Measurements from ENCODE around the gene C1orf52. TPM values are rescaled to one million over a fixed set of nuclear protein-coding genes. Genes with fewer than 3 reads are reported as not detected.

Gene C1orf52
- total RNA-seq, 1 experiment from 2014 or later: 31.7 TPM

Other genes starting within 250 kb of the C1orf52 start
- 2.1 and 4.3 TPM in 2 replicates for gene MCOLN3, start 211.2 kb downstream of the C1orf52 start, total RNA-seq (2014; rRNA removed; shearing (Covaris generic))
- 2.7 and 4.1 TPM in 2 replicates for gene SYDE2, start 58.6 kb downstream of the C1orf52 start, total RNA-seq (2014; rRNA removed; shearing (Covaris generic))
- gene BCL10, start 17.0 kb upstream of the C1orf52 start, total RNA-seq (2014; rRNA removed; shearing (Covaris generic)): 35.6 and 42.2 TPM in 2 replicates
- 71.0 and 82.7 TPM in 2 replicates for gene DDAH1, start 205.5 kb upstream of the C1orf52 start, total RNA-seq (2014; rRNA removed; shearing (Covaris generic))